ENCODE data around the gene SUMO1.

- TF ChIP-seq EZH2 (IDR thresholded peaks at IDR 0.05; ENCODE audit: insufficient read depth, low read length), result no peak
- TF ChIP-seq, protein P1, sequence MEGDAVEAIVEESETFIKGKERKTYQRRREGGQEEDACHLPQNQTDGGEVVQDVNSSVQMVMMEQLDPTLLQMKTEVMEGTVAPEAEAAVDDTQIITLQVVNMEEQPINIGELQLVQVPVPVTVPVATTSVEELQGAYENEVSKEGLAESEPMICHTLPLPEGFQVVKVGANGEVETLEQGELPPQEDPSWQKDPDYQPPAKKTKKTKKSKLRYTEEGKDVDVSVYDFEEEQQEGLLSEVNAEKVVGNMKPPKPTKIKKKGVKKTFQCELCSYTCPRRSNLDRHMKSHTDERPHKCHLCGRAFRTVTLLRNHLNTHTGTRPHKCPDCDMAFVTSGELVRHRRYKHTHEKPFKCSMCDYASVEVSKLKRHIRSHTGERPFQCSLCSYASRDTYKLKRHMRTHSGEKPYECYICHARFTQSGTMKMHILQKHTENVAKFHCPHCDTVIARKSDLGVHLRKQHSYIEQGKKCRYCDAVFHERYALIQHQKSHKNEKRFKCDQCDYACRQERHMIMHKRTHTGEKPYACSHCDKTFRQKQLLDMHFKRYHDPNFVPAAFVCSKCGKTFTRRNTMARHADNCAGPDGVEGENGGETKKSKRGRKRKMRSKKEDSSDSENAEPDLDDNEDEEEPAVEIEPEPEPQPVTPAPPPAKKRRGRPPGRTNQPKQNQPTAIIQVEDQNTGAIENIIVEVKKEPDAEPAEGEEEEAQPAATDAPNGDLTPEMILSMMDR (IDR thresholded peaks at IDR 0.05; ENCODE audit: insufficient read depth, low read depth, low read length), result no peak
Measured at GRCh38 chr2:202215179-202215578, 23.2 kb downstream of the SUMO1 start.

All from astrocyte (in vitro differentiated cells and primary cell).